NCI-H446 (cell line): Measurements from ENCODE around the gene KDM5C.
"Not testable (repeated sequence)": the region's sequence is repeated elsewhere in the genome, so short reads cannot be mapped to it uniquely, and the experiment has no call there.

Experiments
- DNase-seq, 2 experiments: peaks; one replicate each; lab custom pipeline; 2025; lab: John Stamatoyannopoulos, UW

The KDM5C gene

DNA sequence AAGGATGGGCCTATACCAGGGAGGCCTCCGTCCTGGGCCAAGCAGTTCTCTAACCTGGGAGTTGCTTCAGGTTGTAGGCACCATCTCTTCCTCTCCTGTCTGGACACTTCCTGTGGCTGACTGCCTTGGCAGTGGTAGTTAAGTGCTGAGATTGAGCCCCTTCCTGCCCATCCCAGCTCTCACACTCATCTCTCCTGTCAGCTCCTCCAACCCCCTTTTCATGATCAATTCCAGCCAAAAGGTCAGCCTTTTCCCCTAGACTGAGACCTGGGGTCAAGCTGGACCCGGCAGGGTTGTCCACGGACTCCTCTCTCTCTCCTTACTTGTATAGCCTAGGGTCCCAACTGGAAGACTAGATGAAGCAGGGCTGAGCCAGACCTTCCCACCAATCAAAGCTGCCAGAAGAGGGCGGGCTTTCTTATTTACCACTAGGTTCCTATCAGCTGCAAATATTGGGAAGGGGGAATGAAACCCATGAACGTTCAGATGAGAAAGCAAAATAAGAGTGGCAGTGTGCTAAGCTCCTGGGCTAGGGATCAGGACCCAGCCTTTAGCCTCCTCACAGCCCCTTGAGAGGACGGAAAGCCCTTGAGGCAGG, 34.5 kb downstream of the KDM5C start:
- DNase-seq, result no peak

DNA sequence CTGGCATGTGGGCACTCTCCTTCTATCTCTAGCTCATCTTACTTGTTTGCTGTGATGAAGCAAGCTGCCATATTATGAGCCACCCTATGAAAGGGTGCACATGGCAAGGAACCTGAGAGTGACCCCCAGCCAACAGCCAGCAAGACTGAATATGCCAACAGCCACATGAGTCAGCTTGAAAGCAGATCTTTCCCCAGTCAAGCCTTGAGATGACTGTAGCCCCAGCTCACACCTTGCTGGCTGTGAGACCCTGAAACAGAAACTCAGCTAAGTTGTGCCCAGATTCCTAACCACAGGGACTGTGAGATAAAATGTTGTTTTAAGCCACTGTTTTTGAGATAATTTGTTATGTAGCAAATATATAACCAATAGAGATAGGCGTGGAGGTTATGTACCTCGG, 36.2 kb downstream of the KDM5C start:
- no peak for DNase-seq

DNA sequence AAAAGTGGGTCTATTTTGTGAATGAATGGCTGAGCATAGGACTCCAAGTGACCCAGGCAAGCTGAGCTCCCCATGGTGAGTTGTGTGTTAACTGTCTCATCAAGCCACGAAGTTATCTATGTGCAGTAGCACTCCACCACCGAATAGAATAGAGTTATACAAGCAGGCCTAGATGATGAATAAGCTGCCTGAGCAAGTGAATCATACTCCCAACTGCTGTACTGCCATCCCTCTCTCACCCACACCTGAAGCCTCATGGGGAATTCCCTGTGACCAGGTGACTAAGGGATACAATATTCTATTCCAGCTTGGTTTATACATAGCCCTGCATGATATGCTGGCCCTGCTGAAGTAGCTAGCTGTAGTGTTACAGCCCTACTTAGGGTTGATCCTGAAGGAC, 38.7 kb downstream of the KDM5C start:
- no peak for DNase-seq

DNA sequence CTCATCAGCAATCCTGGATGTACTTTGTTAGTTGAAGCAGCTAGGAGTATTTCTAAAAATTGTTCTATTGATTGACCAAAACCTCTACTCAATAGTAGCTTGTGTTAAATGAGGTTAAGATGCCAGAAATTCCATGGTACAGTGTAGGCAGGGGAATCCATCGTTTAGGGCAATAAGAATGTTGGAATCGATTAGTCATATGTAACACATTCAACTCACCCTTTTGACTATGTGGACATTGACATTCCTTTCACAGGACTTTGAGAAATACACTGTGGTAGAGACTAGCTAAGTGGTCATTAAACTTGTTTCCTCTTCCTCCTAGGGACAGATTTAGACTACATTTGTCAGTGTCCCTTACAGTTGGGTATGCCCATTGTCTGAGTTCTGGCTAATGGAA, 40.2 kb downstream of the KDM5C start:
- DNase-seq, result no peak

DNA sequence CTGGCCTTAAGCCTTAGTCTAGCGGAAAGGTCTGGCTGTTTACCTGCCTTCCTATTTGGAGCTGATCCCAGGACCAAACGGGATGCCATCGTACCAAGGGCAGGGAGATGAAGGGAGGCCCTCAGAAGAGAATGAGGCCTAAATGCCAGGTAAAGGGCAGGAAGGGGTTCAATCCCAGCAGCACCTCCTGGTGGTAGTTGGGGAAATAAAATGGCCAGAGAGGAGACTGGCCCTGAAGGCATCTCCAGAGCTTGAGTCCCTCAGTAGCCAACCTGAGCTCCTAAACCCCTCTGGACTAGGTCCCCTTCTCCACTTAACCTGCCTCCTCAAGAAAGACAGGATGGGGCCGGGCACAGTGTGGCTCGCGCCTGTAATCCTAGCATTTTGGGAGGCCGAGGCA, 53.7 kb downstream of the KDM5C start:
- DNase-seq, result no peak

DNA sequence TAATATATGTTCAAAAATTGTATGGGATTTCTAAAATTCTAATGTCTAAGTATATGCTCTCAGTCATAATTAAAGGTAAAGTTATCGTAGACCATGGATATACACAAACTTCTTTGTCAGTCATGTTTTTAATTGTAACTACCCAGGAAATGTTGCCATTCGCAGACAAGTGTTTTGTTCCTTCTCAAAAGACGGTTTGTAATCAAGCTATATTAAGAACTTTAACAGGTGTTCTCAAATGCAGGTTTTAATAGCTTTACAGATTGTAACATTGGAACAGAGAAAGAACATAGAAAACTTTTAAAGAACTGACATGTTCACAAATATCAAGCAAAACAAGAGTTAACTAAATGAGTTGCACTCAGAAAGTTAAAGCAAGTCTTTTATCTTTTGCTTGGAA, 58.9 kb downstream of the KDM5C start:
- DNase-seq, result no peak

DNA sequence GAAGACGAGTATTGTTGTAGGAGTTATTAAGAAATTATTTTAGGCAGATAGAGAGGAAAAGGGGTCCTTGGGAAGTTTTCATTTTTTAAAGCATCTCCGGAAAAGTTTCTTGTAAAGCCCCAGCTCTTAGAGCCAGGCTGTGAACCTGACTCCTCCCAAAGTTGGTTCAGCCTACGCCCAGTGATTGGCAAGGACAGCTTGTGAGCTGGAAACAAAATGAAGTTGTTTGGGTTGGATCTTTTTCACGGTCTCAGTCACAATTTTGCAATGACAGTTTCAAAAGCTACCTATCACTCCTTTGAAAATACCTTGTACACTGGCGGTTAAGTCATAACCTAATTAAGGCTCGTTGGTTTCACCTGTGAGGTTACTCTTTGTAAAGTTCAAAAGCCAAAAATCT, 60.4 kb downstream of the KDM5C start:
- DNase-seq, result not testable (repeated sequence)

DNA sequence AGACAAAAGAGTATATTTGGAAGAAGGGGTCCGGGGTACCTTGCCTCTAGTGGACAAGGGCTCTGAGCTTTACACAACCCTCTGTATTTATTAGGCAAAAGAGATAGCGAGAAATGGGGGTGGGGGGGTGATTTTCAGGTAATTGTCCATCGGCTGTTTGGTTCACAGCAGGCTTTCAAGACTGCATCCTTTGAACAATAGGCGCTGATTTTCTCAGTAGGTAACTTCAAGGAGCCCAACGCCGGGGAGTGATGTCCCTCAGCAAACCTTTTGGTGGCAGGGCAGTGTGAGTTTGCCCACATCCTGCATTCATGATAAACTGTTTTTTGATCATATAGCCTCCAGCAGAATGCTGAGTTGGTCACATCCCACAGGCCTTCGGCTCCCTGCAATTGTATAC, 61.6 kb downstream of the KDM5C start:
- no peak for DNase-seq

DNA sequence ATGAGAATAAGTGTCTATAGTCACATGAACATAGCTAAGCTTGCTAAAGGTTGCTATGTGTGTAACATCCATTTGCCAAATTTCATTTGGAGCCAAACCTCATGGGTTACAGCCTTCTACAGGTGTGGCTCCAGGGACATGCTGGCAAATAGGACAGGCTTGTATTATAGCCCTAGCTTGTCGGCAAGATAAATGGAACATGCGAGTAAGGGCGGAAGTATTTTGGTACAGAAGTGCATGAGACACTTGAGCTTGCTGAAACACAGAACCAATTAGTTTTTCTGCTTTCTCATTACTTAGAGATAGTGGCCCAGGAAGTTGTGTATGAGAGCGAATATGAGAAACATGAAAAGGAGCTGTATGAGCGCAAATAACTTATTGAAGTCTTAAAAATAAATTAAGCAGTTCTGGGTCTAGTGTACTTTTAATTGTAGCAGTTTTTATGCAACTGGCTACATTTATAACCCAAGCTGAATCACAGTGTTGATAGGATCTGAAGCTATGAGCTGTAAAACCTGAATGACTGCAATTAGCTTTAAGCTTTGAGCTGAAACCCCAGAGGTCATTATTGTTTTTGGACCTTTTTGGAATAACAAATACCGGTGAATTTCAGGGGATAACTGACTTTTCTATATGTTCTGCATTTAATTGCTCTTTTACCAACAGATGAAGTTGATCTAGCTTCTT, 64.6 kb downstream of the KDM5C start:
- DNase-seq, result no peak

DNA sequence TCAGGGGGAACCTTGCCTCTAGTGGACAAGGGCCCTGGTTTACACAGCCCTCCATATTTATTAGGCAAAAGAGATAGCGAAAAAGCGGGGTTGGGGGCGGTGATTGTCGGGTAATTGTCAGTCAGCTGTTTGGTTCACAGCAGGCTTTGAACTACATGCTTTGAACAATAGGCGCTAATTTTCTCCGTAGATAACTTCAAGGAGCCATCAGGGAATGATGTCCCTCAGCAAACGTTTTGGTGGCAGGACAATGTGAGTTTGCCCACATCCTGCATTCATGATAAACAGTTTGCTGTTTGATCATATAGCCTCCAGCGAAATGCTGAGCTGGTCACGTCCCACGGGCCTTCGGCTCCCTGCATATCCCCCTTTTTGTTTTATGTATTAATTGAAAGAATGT, 65.8 kb downstream of the KDM5C start:
- no peak for DNase-seq

DNA sequence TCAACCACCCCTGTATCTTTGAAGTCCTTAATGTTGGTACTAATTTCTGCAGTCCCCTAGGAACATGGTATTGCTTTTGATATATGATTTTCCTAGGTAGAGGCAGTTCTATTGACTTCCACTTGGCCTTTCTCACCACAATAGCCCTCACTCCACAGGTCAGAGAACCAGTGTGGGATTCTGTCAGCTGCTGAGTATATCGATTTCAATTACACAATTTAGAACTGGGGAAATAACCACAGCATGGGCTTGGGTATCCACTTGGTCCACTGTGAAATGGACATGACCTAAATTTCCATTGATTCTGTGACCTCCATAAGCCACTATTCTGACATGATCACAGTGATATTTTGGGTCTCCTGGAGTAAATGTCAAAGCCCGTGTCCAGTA, 68.8 kb downstream of the KDM5C start:
- DNase-seq, result no peak

DNA sequence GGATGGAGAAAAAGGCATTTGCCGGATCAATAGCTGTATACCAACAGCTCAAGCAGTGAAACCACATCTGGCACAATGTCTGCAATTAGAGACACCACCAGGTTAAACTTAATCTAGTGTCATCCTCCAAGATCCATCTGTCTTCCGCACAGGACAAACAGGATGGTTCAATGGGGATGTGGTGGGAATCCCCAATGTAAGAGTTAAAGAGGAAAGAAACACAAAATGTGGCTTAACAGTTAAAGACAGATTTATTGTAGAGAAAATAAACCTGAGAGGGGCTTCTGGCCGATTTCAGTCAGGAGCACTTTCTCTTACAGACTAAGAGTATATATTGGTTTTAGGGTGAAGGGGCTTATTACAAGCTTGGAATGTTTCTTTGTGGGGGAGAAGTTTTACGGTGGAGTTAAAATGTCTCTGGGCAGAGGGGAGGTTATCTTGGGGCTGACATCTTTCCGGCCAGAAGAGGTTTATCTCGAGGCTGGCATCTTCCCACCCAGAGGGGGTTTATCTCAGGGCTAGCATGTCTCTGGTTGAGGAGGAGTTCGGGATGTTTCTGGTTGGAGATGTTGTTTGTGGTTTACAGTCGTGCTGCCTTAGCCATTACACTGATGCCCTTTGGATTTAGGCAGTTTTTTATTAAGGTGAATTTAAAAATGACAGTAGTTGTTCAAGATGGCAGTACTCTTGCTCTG, 69.3 kb downstream of the KDM5C start:
- no peak for DNase-seq

DNA sequence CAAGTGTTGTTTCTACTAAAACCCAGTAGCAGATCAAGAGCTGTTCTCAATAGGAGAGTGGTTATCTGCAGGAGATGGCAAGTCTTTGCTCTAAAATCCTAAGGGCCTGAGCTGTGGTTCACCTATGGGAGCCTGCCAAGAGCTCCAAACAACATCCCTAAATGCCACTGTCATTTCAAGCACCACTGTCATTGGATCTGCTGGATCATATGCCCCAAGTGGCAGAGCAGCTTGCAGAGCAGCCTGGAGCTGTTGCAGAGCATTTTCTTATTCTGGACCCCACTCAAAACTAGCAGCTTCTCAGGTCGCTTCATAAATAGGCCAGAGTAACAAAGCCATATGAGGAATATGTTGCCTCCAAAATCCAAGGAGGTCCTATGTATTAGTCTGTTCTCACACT, 71.4 kb downstream of the KDM5C start:
- DNase-seq, result no peak
